Measurements from ENCODE around the gene ARID1B. TPM values are rescaled to one million over a fixed set of nuclear protein-coding genes. Genes with fewer than 3 reads are reported as not detected.
A peak's percentile ranks its signal among the peaks of the same experiment; 100 is the strongest.

Gene ARID1B
- total and polyA plus RNA-seq, 9 of the 15 experiments (the other 6 are each of a cell fraction or from before 2014, with no cell fraction given): 12.5 to 50.5 (median 25.8) TPM

- TF ChIP-seq MNT (conservative IDR thresholded peaks at IDR 0.05) (peak; percentile 22 to 55; a peak in 1 of 4 replicates), EGR1 (conservative IDR thresholded peaks at IDR 0.05) (no peak), NFE2 (IDR thresholded peaks at IDR 0.05; ENCODE audit: low read depth) (no peak), GMEB1 (CRISPR knock-in tag; IDR thresholded peaks at IDR 0.05) (no peak), C11orf30 (IDR thresholded peaks at IDR 0.05; ENCODE audit: low read depth) (peak; percentile 100), PBX2 (CRISPR knock-in tag; IDR thresholded peaks at IDR 0.05; ENCODE audit: low read depth) (no peak), PBX2 (tag; conservative IDR thresholded peaks at IDR 0.05; ENCODE audit: low read depth) (peak; percentile 58; the same call in 1 of the 2 replicates), JUN (IDR thresholded peaks at IDR 0.05; ENCODE audit: borderline replicate concordance, low read depth, low read length) (0 out of 2 replicates have a peak, but pooled peaks have one; percentile 18), JUN (CRISPR knock-in tag; IDR thresholded peaks at IDR 0.05; ENCODE audit: borderline replicate concordance) (no peak), HNRNPLL (IDR thresholded peaks at IDR 0.05; ENCODE audit: low read depth, low read length, poor library complexity, severe bottlenecking) (no peak), HDAC1 (IDR thresholded peaks at IDR 0.05) (0 out of 4 replicates have a peak, but pooled peaks of 1 of the 2 experiments have one; percentile 13), PKNOX1 (IDR thresholded peaks at IDR 0.05) (peak; percentile 81), MAFF (IDR thresholded peaks at IDR 0.05; ENCODE audit: low read length) (peak; percentile 100), BRD4 (IDR thresholded peaks at IDR 0.05) (no peak), ATF7 (IDR thresholded peaks at IDR 0.05) (peak; percentile 60; the same call in 1 of the 2 replicates), FOXK2 (conservative IDR thresholded peaks at IDR 0.05 in 1 of 2, IDR thresholded peaks at IDR 0.05 in 1 of 2; ENCODE audit: low read depth in 2 of 2) (0 out of 4 replicates have a peak, but pooled peaks of 1 of the 2 experiments have one; percentile 39), JUNB (CRISPR knock-in tag; conservative IDR thresholded peaks at IDR 0.05) (no peak), PRMT5 (CRISPR knock-in tag; IDR thresholded peaks at IDR 0.05) (no peak), CREB1 (IDR thresholded peaks at IDR 0.05) (peak; percentile 71), CREB1 (CRISPR knock-in tag; IDR thresholded peaks at IDR 0.05) (peak; percentile 31; the same call in 1 of the 2 replicates), BHLHE40 (IDR thresholded peaks at IDR 0.05; ENCODE audit: low read length) (0 out of 2 replicates have a peak, but pooled peaks have one; percentile 11)
These were observed 186.8 kb downstream of the ARID1B start (continued) for GRCh38 chr6:156963712-156964700.
